GM23248 (cell line): ENCODE results near the gene FURIN.

Experiments used
- EZH2 ChIP-seq: fragments of 200-600 bp; sonication (generic); IDR thresholded peaks from 2 replicates; pipeline ENCODE4 v1.6.1; 2018; ENCODE audit warnings: antibody characterized with exemption, mild to moderate bottlenecking; ENCODE audit not compliant: insufficient read depth, poor library complexity, severe bottlenecking
- EZH2phosphoT487 ChIP-seq: fragments of 200-600 bp; sonication (generic); IDR thresholded peaks from 2 replicates; pipeline ENCODE4 v1.6.1; 2018; ENCODE audit warnings: antibody characterized with exemption, moderate library complexity, mild to moderate bottlenecking, low read depth; ENCODE audit not compliant: insufficient read depth

- TF ChIP-seq EZH2 (no peak), EZH2phosphoT487 (no peak)
Measured at GRCh38 chr15:90826886-90827435, 41.4 kb upstream of the FURIN start.
